Activated naive CD4-positive, alpha-beta T cell treated with anti-CD3 and anti-CD28 coated beads, Interleukin-2, amount 10 ng/mL, durations not matched to agents 7 days and 5 days (primary cell): Measurements from ENCODE around the gene ACP1.
A peak's percentile ranks its signal among the peaks of the same experiment; 100 is the strongest.
"Not testable (repeated sequence)": the region's sequence is repeated elsewhere in the genome, so short reads cannot be mapped to it uniquely, and the experiment has no call there.

Experiments
- CTCF ChIA-PET: fragments of 350-600 bp; sonication (Branson Sonifier 250); formaldehyde crosslinking; loops from one replicate; lab custom pipeline; 2021; ENCODE audit warnings: antibody characterized with exemption; lab: Charles Lee
- DNase-seq: peaks from one replicate; pipeline ENCODE4 v3.0.0-alpha.2; 2020
- H3K27ac Mint-ChIP-seq: one replicate; pipeline ENCODE4 v1.8.0; 2021; ENCODE audit warnings: mild to moderate bottlenecking, moderate library complexity, mixed read lengths
- H3K27me3 Mint-ChIP-seq: one replicate; pipeline ENCODE4 v1.8.0; 2021; ENCODE audit warnings: mild to moderate bottlenecking, mixed read lengths
- H3K36me3 Mint-ChIP-seq: one replicate; pipeline ENCODE4 v1.8.0; 2021; ENCODE audit warnings: mixed read lengths
- H3K4me1 Mint-ChIP-seq: one replicate; pipeline ENCODE4 v1.8.0; 2021; ENCODE audit warnings: mixed read lengths
- H3K4me3 Mint-ChIP-seq: one replicate; pipeline ENCODE4 v1.8.0; 2021; ENCODE audit warnings: mild to moderate bottlenecking, moderate library complexity, mixed read lengths
- H3K9me3 Mint-ChIP-seq: one replicate; pipeline ENCODE4 v1.8.0; 2021; ENCODE audit warnings: mixed read lengths

ACP1 gene

DNA sequence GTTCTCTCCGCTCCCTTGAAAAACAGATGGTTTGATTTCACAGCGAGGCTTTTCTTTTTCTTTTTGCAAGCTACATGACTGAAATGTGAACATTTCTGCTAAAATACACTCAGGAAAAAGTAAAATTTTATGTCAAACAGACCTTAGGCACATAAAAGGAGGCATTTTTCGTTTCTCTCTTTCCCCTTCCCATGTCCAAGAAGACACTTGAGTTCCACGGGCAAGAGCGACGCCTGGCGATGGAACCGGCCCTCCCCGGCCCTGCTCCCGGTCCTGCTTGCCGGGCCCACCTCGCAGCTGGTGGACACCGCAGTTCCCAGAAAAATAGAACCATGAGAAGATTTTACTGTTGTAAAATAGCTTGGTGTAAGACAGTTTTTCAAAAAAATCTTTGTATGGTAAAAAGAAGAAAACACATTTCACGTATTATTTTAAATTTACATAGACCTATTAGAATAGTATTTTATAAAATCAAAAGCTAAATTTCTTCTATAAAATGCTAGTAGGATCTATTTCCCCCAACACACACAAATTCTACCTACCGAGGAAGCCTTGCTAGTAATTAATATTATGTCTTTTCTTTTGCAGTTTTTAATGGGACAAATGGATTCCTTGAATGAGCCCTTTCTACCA is 25.5 kb downstream of the ACP1 start:
- H3K9me3 Mint-ChIP-seq: no peaks in the 10 kb centered on the region
- DNase-seq: peak; percentile 70
- H3K27ac Mint-ChIP-seq: no peak overlapping the region
- CTCF ChIA-PET: interaction anchor here (0.9 to 1.8 kb wide), 5 partner anchors 35 to 271 kb away, joined by 3 to 10 read pairs (median 3); no protein-coding TSS in a partner anchor
- peaks cover 77% of the 10 kb centered on the region for H3K27me3 Mint-ChIP-seq
- H3K4me3 Mint-ChIP-seq: peak overlapping the region; percentile 67
- H3K4me1 Mint-ChIP-seq: peaks cover 6% of the 10 kb centered on the region
- no peaks in the 10 kb centered on the region for H3K36me3 Mint-ChIP-seq

DNA sequence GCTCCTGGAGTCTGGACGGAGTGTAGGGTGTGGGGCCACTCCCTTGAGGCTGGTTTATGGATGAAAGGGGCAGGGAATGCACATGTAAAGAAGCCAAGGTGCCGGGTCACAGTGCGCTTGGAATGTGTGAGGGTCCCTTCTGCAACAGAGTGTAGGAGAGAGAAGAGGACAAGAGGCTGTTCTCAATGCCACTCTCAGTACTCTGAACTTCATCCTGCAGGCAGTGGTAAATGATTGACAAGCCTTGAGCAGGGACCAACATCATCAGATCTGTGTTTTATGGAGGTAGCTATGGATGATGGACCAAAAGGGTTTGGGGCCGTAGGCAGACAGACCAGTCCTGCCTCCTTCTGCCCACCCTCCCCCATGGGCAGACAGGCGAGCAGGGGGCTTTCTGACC is 30.3 kb downstream of the ACP1 start:
- DNase-seq: no peak
- Mint-ChIP-seq H3K9me3 (no peaks in the 10 kb centered on the region), H3K4me3 (no peak overlapping the region), H3K27ac (no peak overlapping the region), H3K27me3 (peaks cover 46% of the 10 kb centered on the region), H3K36me3 (no peaks in the 10 kb centered on the region), H3K4me1 (no peaks in the 10 kb centered on the region)
- CTCF ChIA-PET: no interaction called here

DNA sequence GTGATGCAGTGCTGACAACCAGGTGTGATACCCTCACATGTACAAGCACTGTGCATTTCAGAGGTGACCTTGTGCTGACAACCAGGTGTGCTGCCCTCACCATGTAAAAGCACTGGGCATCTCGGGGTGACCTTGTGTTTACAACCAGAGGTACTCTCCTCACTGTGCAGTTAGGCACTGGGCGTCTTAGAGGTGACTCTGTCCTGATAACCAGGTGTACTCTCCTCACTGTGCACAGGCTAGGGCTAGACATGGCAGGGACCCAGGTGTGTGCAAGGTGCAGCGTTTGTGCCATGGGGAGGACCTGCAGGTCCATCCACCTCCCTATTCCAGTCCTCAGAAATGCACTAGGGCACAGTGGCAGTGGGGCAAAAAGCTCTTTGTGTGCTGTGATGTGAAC is 31.6 kb downstream of the ACP1 start:
- Mint-ChIP-seq H3K27me3 (peaks cover 39% of the 10 kb centered on the region), H3K4me1 (no peaks in the 10 kb centered on the region), H3K36me3 (no peaks in the 10 kb centered on the region), H3K4me3 (no peak overlapping the region), H3K27ac (no peak overlapping the region), H3K9me3 (peaks cover 6% of the 10 kb centered on the region)
- DNase-seq: no peak
- CTCF ChIA-PET: no interaction called here

DNA sequence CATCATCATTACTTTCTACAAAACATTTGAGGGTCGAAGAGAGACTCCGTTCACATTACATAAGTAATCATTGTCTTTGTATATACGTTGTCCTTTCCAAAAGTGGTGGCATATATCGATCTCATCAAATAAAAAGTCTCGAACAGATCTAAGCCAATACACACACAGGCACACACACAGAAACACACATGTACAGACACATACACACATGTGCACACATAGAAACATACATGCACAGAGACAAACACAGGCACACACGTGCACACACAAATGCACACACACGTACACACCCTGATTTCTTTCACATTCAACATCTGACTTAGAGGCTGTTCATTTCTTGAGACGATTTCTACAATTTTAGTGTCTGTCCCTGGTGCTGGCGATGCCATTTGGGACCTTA is 40.6 kb downstream of the ACP1 start:
- Mint-ChIP-seq H3K4me1 (no peaks in the 10 kb centered on the region), H3K27me3 (peaks cover 7% of the 10 kb centered on the region), H3K27ac (no peak overlapping the region), H3K9me3 (peaks cover 6% of the 10 kb centered on the region), H3K36me3 (no peaks in the 10 kb centered on the region), H3K4me3 (no peak overlapping the region)
- no peak for DNase-seq
- CTCF ChIA-PET: no interaction called here

DNA sequence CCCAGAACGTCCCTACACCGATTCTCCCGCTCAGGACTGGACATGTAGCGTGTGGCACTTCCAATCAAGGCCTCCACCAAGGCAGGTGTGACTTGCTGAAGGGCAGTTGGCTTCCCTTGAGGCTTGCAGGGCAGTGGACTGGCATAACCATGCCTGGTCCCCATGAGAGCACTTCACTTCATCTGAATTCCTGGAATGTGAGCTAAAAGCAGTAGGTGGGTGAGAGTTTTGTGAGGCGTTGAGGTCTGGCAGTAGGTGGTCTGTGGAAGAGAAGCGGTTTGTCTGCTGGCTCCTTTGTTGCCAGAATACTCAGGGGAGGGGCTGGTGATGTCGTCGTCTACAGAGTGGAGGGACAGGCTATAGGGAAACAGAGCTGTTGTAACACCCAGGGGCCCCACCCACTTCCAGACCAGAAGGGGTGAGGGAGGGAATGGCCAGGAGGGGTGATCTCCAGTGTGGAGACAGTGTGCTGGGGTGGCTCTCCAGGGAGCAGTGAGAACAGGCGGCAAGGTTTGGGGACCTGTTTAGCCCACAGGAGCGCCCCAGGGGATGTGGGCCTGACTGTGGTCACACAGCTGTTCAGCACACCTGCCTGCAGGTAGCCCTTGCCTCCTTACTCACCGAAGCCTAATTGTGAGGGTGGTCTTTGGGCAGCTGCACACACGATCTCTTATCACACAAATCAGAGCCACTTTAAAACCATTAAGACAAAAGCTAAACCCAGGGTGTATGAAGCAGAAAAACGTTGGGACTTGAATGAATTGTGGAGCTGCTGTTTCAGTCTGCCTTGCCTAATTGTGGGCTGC is 44.6 kb downstream of the ACP1 start:
- Mint-ChIP-seq H3K4me3 (no peak overlapping the region), H3K27me3 (peaks cover 6% of the 10 kb centered on the region), H3K4me1 (no peaks in the 10 kb centered on the region), H3K36me3 (no peaks in the 10 kb centered on the region), H3K9me3 (no peaks in the 10 kb centered on the region), H3K27ac (no peak overlapping the region)
- CTCF ChIA-PET: interaction anchor here (0.6 kb wide), 1 partner anchor 88 kb away, joined by 3 read pairs; no protein-coding TSS in a partner anchor
- no peak for DNase-seq

DNA sequence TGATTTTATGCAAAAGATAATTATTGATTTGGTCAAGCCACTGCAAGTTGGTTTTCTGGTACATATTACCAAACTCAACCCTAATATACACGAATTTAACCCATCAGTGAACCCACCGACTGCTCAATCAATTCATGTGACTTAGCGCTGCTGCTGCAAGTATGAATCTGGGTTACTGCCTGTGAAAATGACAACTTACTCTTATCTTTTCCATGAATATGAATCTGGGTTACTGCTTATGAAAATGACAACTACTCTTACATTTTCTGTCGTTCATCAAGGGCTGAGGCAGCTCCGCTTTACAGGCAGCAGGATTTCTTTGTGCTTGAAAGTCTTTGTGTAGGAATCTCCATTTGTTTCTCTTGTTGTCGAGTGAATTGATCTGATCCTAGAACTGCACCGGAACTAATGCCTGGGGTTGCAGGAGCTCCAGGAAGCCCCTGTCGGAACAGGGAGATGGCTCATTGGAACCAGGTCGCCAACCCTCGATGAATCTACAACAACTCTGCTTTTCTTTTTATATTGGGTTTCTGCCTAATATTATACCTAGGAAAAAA is 45.3 kb downstream of the ACP1 start:
- no peak overlapping the region for H3K4me3 Mint-ChIP-seq

DNA sequence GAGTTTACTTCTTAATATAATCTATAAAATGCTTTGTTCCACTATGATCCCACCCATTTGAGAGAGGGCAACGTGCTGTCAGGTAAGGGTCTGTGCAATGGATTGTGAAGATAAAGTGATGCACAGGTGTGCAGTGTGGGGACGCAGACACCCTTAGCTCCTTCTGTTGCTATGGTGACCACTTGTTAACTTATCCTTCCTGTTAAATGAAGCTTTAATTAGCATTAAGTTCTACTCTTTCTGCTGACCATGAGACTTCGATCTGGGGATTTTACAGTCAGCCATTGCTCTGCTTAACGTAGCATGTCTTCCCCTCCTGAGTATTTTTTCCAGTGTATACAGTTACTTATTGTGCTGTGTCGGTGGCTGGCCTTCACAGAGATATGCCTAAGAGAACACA is 46.2 kb downstream of the ACP1 start:
- H3K9me3 Mint-ChIP-seq: no peaks in the 10 kb centered on the region
- CTCF ChIA-PET: no interaction called here
- no peak overlapping the region for H3K4me3 Mint-ChIP-seq
- DNase-seq: no peak
- H3K4me1 Mint-ChIP-seq: no peaks in the 10 kb centered on the region
- H3K27ac Mint-ChIP-seq: no peak overlapping the region
- no peaks in the 10 kb centered on the region for H3K36me3 Mint-ChIP-seq
- H3K27me3 Mint-ChIP-seq: peaks cover 6% of the 10 kb centered on the region

More for the DNA sequence above, 45.3 kb downstream of the ACP1 start:
- Mint-ChIP-seq H3K36me3 (no peaks in the 10 kb centered on the region), H3K27me3 (peaks cover 6% of the 10 kb centered on the region), H3K4me1 (no peaks in the 10 kb centered on the region), H3K27ac (no peak overlapping the region), H3K9me3 (no peaks in the 10 kb centered on the region)
- CTCF ChIA-PET: interaction anchor here (0.6 kb wide), 1 partner anchor 89 kb away, joined by 3 read pairs; no protein-coding TSS in a partner anchor
- DNase-seq: no peak

DNA sequence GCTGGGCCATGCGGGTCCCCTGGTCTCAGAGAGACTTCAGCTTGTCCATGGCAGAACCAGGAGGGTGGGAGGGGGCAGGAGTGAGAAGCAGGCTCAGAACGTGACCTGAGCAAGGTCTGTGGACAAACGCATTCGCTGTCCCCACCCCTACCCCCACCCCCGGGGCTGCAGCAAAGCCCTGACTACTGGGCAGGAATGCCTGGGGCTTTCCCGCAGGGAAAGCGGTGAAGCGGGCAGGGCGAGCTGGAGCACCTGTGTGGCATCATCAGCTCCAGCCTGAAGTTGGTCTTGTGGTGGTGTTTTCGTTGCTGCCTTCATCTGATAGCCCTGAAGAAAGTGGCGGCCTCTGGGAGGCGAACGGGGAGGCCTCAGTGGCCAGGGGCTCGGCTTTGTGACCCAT is 49.2 kb downstream of the ACP1 start:
- Mint-ChIP-seq H3K4me1 (peaks cover 8% of the 10 kb centered on the region), H3K27me3 (peaks cover 6% of the 10 kb centered on the region), H3K9me3 (peaks cover 7% of the 10 kb centered on the region), H3K27ac (no peak overlapping the region), H3K36me3 (peaks cover 3% of the 10 kb centered on the region), H3K4me3 (no peak overlapping the region)
- DNase-seq: no peak
- CTCF ChIA-PET: no interaction called here

DNA sequence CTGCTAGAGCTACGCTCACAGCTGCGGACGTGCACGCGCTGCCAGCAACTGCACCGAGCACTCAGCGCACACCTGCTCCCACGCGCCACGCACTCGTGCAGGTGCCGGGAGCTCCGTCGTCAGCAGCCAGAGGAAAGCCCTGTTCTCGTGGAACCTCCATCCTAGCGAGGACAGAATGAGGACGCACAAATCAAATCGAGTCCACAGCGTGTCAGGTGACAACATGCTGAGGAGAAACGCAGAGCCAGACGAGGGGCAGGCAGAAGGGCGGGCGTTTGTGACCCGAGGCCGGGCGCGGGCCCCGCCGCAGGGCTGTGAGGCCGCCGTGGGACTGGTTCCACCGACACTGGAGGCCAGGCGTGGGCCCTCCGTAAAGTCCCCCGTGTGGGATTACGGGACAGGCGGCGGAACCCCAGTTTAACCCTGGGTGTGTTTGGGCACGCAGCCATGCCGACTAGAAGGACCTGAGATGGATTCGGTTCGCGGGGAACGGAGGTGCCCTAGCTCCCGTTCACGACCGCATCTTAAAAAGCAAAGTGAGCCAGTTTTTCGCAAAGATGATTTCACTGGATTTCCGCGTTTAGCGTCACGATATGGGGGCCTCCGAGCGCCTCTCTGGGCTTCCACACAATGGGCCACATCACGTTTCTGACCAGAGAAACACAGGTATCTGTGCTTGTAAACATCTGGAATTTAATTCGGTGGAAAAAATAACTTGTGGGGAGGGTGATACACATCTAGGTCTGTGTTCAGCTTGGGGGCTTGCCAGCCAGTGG is 50.0 kb downstream of the ACP1 start:
- DNase-seq: no peak
- peaks cover 4% of the 10 kb centered on the region for H3K36me3 Mint-ChIP-seq
- H3K4me1 Mint-ChIP-seq: peaks cover 8% of the 10 kb centered on the region
- no peak overlapping the region for H3K4me3 Mint-ChIP-seq
- CTCF ChIA-PET: no interaction called here
- no peak overlapping the region for H3K27ac Mint-ChIP-seq
- peaks cover 9% of the 10 kb centered on the region for H3K9me3 Mint-ChIP-seq
- H3K27me3 Mint-ChIP-seq: peaks cover 3% of the 10 kb centered on the region

DNA sequence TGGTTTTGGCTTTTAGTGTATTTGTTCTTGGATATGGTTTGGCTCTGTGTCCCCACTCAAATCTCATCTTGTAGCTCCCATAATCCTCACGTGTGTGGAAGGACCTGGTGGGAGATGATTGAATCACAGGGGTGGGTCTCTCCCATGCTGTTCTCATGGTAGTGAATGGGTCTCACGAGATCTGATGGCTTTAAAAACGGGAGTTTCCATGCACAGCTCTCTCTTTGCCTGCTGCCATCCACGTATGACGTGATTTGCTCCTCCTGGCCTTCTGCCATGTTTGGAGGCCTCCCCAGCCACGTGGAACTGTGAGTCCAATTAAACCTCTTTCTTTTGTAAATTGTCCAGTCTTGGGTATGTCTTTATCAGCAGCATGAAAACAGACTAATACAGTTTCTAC is 51.2 kb downstream of the ACP1 start:
- H3K36me3 Mint-ChIP-seq, CTCF ChIA-PET, H3K4me1 Mint-ChIP-seq, H3K4me3 Mint-ChIP-seq, H3K27me3 Mint-ChIP-seq, DNase-seq, H3K27ac Mint-ChIP-seq, H3K9me3 Mint-ChIP-seq: not testable (repeated sequence)

DNA sequence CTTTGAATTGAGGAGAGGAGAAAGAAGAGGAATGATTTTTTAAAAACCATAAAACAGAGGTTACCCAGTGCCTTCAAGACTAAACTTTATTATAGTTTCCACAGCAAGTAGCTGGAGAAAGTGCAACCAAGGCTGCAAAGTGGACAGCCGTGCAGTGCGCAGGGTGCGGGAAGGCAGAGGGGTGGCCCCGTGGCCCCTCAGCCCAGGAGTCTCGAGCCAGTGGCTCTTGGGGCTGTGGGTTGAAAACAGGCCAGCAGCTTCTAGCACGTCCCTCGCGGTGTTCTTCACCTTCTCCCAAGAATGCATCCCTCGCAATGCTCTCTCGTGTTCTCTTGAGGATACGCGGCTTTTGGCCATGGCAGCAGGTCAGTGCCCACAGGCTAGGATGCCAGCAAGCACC is 51.6 kb downstream of the ACP1 start:
- CTCF ChIA-PET: no interaction called here
- H3K27me3 Mint-ChIP-seq: peaks cover 3% of the 10 kb centered on the region
- no peak overlapping the region for H3K27ac Mint-ChIP-seq
- peaks cover 4% of the 10 kb centered on the region for H3K36me3 Mint-ChIP-seq
- no peak overlapping the region for H3K4me3 Mint-ChIP-seq
- DNase-seq: no peak
- H3K4me1 Mint-ChIP-seq: peaks cover 8% of the 10 kb centered on the region
- peaks cover 9% of the 10 kb centered on the region for H3K9me3 Mint-ChIP-seq

DNA sequence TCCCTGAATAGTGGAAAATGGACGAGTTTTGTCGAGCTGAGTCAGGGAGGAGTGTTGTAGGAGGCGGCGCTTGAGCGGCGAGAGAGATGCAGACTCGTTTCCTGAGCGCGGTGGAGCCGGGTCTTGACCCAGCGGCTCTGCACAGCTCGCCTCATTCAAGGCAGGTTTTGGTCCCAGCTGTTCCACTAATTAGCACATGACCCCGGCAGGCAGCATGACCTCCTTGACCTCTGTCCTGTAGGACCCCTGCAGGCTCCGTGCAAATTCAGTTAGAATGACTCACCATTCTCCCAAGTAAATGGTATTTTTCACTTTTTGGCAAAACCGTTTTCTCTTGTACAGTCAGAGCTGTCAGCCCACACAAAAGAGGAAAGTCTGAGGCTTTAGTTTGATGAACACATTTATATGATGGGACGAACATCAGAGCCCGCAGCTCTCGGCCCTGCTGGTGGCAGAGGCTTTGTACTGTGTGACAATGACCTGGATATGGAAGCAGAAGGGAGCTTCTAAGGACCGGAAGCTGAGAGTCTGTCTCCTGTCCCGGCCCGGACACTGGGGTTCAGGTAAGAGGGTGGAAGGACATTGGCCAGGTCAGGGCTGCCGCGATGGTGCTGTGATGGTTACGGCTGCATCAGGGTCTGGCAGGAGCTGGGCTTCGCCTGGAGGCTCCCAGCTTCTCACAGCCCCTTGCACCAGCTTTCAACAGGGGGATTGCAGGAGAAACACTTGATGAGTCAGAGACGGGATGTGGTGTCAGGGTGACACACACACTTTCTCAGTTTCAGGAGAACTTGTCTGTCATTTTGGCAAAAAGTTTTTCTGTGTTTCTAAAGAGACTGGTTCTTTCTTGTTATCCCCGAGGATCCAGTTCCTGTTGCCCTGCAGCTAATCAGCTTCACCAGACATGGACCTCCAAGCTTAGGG is 53.0 kb downstream of the ACP1 start:
- DNase-seq: no peak
- H3K27ac Mint-ChIP-seq: peak overlapping the region; percentile 55

DNA sequence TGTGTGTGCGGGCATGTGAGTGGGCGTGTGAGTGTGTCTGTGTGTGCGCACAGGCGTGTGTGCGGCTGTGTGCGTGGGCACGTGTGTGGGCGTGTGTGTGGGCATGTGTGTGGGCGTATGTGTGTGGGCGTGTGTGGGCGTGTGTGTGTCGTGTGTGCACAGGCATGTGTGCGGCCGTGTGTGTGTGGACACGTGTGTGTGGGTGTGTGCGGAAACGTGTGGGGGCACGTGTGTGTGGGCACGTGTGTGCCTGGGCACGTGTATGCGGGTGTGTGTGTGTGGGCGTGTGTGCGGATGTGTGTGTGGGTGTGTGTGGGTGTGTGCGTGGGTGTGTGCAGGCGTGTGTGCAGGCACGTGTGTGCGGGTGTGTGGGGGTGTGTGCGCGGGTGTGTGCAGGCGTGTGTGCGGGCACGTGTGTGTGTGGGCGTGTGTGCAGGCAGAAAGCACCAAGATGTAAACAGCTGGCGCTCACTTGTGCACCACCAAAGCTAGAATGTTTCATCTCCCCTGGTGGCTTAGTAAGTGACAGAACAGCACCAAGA is 54.4 kb downstream of the ACP1 start:
- peaks cover 9% of the 10 kb centered on the region for H3K9me3 Mint-ChIP-seq
- CTCF ChIA-PET: no interaction called here
- H3K36me3 Mint-ChIP-seq: peaks cover 4% of the 10 kb centered on the region
- DNase-seq: no peak
- H3K27ac Mint-ChIP-seq: no peak overlapping the region
- H3K27me3 Mint-ChIP-seq: peaks cover 9% of the 10 kb centered on the region
- H3K4me1 Mint-ChIP-seq: peaks cover 8% of the 10 kb centered on the region
- no peak overlapping the region for H3K4me3 Mint-ChIP-seq

More for the DNA sequence above, 53.0 kb downstream of the ACP1 start:
- H3K9me3 Mint-ChIP-seq: peaks cover 9% of the 10 kb centered on the region
- H3K36me3 Mint-ChIP-seq: peaks cover 4% of the 10 kb centered on the region
- peaks cover 5% of the 10 kb centered on the region for H3K27me3 Mint-ChIP-seq
- CTCF ChIA-PET: interaction anchor here (1.0 kb wide), 1 partner anchor 11 kb away, joined by 3 read pairs; no protein-coding TSS in a partner anchor
- H3K4me3 Mint-ChIP-seq: no peak overlapping the region
- H3K4me1 Mint-ChIP-seq: peaks cover 8% of the 10 kb centered on the region
